MM.1S (cell line): Measurements from ENCODE around the gene TBC1D10A.
A peak's percentile ranks its signal among the peaks of the same experiment; 100 is the strongest.

Experiments
- DNase-seq: peaks from one replicate; pipeline ENCODE4 v3.0.0-alpha.2; 2015
- H2AFZ ChIP-seq: fragments of 300-600 bp; sonication (generic); 2 replicates; pipeline ENCODE4 v1.6.0; 2016; ENCODE audit warnings: antibody characterized with exemption, low read length
- H3F3A ChIP-seq: fragments of 300-600 bp; sonication (generic); 2 replicates; pipeline ENCODE4 v1.6.1; 2016; ENCODE audit warnings: mild to moderate bottlenecking, antibody characterized with exemption, low read length, moderate library complexity, mixed read lengths; ENCODE audit not compliant: insufficient read depth
- H3K27ac ChIP-seq: fragments of 300-600 bp; sonication (generic); 2 replicates; pipeline ENCODE4 v1.5.1; 2016; ENCODE audit warnings: mild to moderate bottlenecking, low read length
- H3K27me3 ChIP-seq: fragments of 300-600 bp; sonication (generic); replicated peaks from 2 replicates; pipeline ENCODE4 v1.6.0; 2016; ENCODE audit warnings: low read length; ENCODE audit not compliant: insufficient read depth
- H3K36me3 ChIP-seq: fragments of 300-600 bp; sonication (generic); replicated peaks from 2 replicates; pipeline ENCODE4 v1.6.1; 2016; ENCODE audit warnings: mild to moderate bottlenecking, low read length, mixed read lengths; ENCODE audit not compliant: insufficient read depth
- H3K4me1 ChIP-seq: fragments of 300-600 bp; sonication (generic); 2 replicates; pipeline ENCODE4 v1.6.1; 2016; ENCODE audit warnings: low read length, mixed read lengths
- H3K4me2 ChIP-seq: fragments of 300-600 bp; sonication (generic); 2 replicates; pipeline ENCODE4 v1.6.0; 2016; ENCODE audit warnings: low read depth, low read length
- H3K4me3 ChIP-seq: fragments of 300-600 bp; sonication (generic); 2 replicates; pipeline ENCODE4 v1.5.1; 2016; ENCODE audit warnings: low read length, mixed read lengths
- H3K79me2 ChIP-seq: fragments of 300-600 bp; sonication (generic); 2 replicates; pipeline ENCODE4 v1.6.1; 2016; ENCODE audit warnings: mixed run types, low read length, mixed read lengths
- H3K9ac ChIP-seq: fragments of 300-600 bp; sonication (generic); 2 replicates; pipeline ENCODE4 v1.6.1; 2016; ENCODE audit warnings: low read length, mixed read lengths
- H3K9me2 ChIP-seq: fragments of 300-600 bp; sonication (generic); replicated peaks from 2 replicates; pipeline ENCODE4 v1.6.1; 2016; ENCODE audit warnings: mild to moderate bottlenecking, low read length, mixed read lengths; ENCODE audit not compliant: insufficient read depth
- H3K9me3 ChIP-seq: fragments of 300-600 bp; sonication (generic); replicated peaks from 2 replicates; pipeline ENCODE4 v1.6.1; 2016; ENCODE audit warnings: mild to moderate bottlenecking, low read length, mixed read lengths; ENCODE audit not compliant: insufficient read depth
- H4K20me1 ChIP-seq: fragments of 300-600 bp; sonication (generic); 2 replicates; pipeline ENCODE4 v1.6.1; 2016; ENCODE audit warnings: mild to moderate bottlenecking, low read length, moderate library complexity, mixed read lengths; ENCODE audit not compliant: insufficient read depth
- EZH2 ChIP-seq: fragments of 300-600 bp; sonication (generic); optimal IDR thresholded peaks from 2 replicates; pipeline ENCODE3; 2017; ENCODE audit warnings: low read depth, mild to moderate bottlenecking, antibody characterized with exemption, low read length, mixed read lengths
- EZH2phosphoT487 ChIP-seq: fragments of 300-600 bp; sonication (generic); IDR thresholded peaks from 2 replicates; pipeline ENCODE4 v1.6.1; 2018; ENCODE audit warnings: antibody characterized with exemption, low read length
- TF ChIP-seq, protein P1 (sequence below): fragments of 300-600 bp; sonication (generic); IDR thresholded peaks from 2 replicates; pipeline ENCODE4 v1.5.1; 2016; ENCODE audit warnings: antibody characterized with exemption, low read length, mixed read lengths

TBC1D10A gene

DNA sequence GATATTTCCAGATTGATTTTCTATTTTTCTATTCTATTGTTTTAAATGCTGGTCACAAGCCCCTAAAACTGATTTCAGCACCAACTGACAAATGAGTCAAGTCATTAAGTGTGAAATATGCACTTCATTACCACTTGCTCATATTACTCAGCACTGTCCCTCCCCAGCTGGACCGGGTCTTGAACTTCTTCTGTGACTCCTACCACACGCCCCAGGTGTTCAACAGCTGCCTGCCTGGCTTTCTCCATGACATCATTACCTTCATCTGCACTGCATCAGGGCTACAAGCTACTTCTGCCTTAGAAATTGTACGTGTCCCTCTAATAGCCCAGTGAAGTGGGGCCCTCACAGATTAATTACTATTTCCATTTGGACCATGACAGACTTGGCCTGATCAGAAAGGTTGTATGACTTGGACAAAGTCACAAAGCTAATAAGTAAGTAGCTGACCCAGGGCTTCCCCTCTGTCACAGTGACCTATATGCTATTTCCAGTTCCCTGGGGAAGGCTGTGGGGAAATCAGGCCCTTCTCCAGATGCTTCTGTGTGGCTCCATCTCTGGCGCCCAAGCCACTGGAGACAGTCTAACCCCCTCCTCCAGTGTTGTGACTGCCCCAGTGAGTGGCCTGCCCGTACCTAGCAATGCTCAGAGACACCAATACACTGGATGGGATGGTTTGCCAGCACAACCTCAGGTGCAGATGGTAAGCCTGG is 18.1 kb downstream of the TBC1D10A start:
- Histone ChIP-seq H3K9me2 (no peaks in the 10 kb centered on the region), H3K27me3 (no peaks in the 10 kb centered on the region), H4K20me1 (no peaks in the 10 kb centered on the region), H3K4me3 (no peak overlapping the region), H3K9ac (no peak overlapping the region), H3K36me3 (no peaks in the 10 kb centered on the region), H3K9me3 (no peaks in the 10 kb centered on the region), H2AFZ (no peak overlapping the region), H3F3A (peaks cover 31% of the 10 kb centered on the region), H3K27ac (peak overlapping the region; percentile 33; the same call in 1 of the 2 replicates), H3K4me2 (no peak overlapping the region), H3K4me1 (peaks cover 66% of the 10 kb centered on the region), H3K79me2 (peaks cover 66% of the 10 kb centered on the region)
- peak; percentile 54 for DNase-seq
- TF ChIP-seq, protein P1, sequence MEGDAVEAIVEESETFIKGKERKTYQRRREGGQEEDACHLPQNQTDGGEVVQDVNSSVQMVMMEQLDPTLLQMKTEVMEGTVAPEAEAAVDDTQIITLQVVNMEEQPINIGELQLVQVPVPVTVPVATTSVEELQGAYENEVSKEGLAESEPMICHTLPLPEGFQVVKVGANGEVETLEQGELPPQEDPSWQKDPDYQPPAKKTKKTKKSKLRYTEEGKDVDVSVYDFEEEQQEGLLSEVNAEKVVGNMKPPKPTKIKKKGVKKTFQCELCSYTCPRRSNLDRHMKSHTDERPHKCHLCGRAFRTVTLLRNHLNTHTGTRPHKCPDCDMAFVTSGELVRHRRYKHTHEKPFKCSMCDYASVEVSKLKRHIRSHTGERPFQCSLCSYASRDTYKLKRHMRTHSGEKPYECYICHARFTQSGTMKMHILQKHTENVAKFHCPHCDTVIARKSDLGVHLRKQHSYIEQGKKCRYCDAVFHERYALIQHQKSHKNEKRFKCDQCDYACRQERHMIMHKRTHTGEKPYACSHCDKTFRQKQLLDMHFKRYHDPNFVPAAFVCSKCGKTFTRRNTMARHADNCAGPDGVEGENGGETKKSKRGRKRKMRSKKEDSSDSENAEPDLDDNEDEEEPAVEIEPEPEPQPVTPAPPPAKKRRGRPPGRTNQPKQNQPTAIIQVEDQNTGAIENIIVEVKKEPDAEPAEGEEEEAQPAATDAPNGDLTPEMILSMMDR = no peak
- no peak for TF ChIP-seq EZH2phosphoT487
- no peak for TF ChIP-seq EZH2

DNA sequence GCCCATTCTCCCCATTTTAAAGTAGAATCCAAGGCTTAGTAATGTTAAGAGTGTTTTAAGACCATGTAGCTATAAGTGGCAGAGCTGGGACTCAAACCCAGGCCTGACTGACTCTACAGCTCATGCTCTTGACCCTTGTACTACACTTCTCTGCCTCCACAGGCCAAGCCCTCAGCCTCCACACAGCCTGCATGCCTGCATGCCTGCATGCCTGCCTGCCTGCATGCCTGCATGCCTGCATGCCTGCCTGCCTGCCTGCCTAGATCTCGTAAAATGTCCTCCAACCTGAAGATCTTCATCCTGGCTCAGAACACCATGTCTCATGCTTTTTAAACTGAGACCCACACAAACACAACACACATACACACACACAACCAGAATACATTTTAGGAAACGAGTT is 18.6 kb downstream of the TBC1D10A start:
- Histone ChIP-seq H3K27me3 (no peaks in the 10 kb centered on the region), H3K9me2 (no peaks in the 10 kb centered on the region), H3K79me2 (peaks cover 65% of the 10 kb centered on the region), H3K4me3 (no peak overlapping the region), H3K36me3 (no peaks in the 10 kb centered on the region), H3K9ac (no peak overlapping the region), H4K20me1 (no peaks in the 10 kb centered on the region), H3K27ac (peak overlapping the region; percentile 33; the same call in 1 of the 2 replicates), H3K4me2 (no peak overlapping the region), H3K4me1 (peaks cover 69% of the 10 kb centered on the region), H3K9me3 (no peaks in the 10 kb centered on the region), H3F3A (peaks cover 31% of the 10 kb centered on the region), H2AFZ (no peak overlapping the region)
- no peak for DNase-seq
- TF ChIP-seq, protein P1 = no peak
- TF ChIP-seq EZH2 (no peak), EZH2phosphoT487 (no peak)

DNA sequence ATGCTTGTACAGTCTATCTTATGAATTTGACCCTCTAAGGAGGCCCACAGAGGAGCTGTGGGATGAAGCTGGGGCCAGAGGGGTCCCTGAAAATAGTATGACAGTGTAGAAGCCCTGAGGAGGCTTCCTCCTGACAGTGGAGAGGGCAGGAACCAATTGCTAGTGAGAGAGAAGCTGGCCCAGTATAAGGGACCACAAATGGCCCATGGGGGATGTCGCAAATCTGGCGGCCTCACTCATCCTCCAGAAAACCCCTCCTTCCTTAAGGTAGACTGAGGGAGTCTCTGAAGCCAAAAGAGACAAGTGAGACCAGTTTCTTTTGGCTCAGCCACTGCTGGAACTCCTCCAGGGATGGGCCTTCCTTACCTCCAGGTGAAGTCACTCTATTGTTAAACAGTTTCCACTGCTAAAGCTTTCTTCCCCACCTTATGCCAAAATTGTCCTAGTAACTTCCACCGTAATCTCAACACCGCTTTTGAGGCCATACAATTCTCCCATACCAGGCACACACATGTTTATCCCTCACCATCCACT is 19.6 kb downstream of the TBC1D10A start:
- Histone ChIP-seq H3K79me2 (peaks cover 58% of the 10 kb centered on the region), H3K4me1 (peaks cover 79% of the 10 kb centered on the region)

More for the DNA sequence above, 19.6 kb downstream of the TBC1D10A start:
- no peaks in the 10 kb centered on the region for H3K36me3 ChIP-seq
- TF ChIP-seq, protein P1 = no peak
- TF ChIP-seq EZH2 = no peak
- TF ChIP-seq EZH2phosphoT487 = no peak
- no peak for DNase-seq
- no peaks in the 10 kb centered on the region for H3K27me3 ChIP-seq
- peaks cover 31% of the 10 kb centered on the region for H3F3A ChIP-seq
- H3K4me2 ChIP-seq = peak overlapping the region; percentile 87
- peak overlapping the region; percentile 16; the same call in 1 of the 2 replicates for H2AFZ ChIP-seq
- no peak overlapping the region for H3K4me3 ChIP-seq
- H3K9me2 ChIP-seq = no peaks in the 10 kb centered on the region
- H3K9me3 ChIP-seq = no peaks in the 10 kb centered on the region
- no peaks in the 10 kb centered on the region for H4K20me1 ChIP-seq
- H3K27ac ChIP-seq = peak overlapping the region; percentile 76
- peak overlapping the region; percentile 48; the same call in 1 of the 2 replicates for H3K9ac ChIP-seq
